ENCODE data around the gene KHDRBS1.

DNA sequence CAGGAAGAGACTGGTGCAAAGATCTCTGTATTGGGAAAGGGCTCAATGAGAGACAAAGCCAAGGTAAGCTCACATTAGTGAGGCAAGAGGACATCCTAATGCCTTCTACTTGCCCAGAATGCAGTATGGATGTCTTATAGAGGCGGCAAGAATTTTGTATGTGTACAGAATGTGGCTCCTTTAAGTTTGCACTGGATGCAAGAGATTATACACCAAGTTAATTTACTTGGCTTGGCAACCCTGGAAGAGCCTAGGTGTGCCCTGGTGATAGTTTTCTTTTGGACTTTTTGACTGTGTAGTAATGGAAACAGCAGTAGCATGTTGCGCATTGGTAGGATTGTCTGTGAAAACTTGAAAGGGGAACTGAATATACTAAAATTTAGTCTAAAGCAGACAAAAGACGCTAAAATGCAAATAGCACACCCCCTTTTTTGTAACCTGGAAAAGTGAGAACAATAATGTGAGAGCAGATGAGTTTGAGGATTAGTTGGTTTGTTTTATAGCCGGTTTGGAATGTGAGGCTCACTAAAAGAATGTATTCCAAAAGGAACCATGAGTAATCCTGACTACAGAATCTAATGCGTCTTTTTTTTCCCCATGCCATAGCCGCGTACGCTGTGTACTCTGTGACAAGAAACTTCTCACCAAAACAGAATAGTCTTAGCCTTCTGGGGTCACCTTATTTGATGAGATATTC lies 18.1 kb downstream of the KHDRBS1 start:
- TF ChIP-seq, protein P1, sequence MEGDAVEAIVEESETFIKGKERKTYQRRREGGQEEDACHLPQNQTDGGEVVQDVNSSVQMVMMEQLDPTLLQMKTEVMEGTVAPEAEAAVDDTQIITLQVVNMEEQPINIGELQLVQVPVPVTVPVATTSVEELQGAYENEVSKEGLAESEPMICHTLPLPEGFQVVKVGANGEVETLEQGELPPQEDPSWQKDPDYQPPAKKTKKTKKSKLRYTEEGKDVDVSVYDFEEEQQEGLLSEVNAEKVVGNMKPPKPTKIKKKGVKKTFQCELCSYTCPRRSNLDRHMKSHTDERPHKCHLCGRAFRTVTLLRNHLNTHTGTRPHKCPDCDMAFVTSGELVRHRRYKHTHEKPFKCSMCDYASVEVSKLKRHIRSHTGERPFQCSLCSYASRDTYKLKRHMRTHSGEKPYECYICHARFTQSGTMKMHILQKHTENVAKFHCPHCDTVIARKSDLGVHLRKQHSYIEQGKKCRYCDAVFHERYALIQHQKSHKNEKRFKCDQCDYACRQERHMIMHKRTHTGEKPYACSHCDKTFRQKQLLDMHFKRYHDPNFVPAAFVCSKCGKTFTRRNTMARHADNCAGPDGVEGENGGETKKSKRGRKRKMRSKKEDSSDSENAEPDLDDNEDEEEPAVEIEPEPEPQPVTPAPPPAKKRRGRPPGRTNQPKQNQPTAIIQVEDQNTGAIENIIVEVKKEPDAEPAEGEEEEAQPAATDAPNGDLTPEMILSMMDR (IDR thresholded peaks at IDR 0.05), result no peak
- no peak for TF ChIP-seq POLR2A (IDR thresholded peaks at IDR 0.05)

Data from sigmoid colon (tissue), 3 donors.